Measurements from ENCODE around the gene BTRC.

- TF ChIP-seq CTCF (IDR thresholded peaks at IDR 0.05 in 2 of 3, conservative IDR thresholded peaks at IDR 0.05 in 1 of 3; ENCODE audit: control insufficient read depth in 2 of 3, extremely low read depth in 1 of 3, insufficient read depth in 1 of 3, low read depth in 3 of 3, low read length in 3 of 3) = no peak
- no peak for TF ChIP-seq CREM (IDR thresholded peaks at IDR 0.05; ENCODE audit: low read depth)
Measured at GRCh38 chr10:101363850-101364400, 10.0 kb downstream of the BTRC start.

Data from GM12878 (cell line).